KMS-11 (cell line): ENCODE results near the gene DERL2.

Experiments used
- H2AFZ ChIP-seq: fragments of 200-600 bp; sonication (generic); 2 replicates; pipeline ENCODE4 v1.6.1; 2016; ENCODE audit warnings: antibody characterized with exemption, mixed run types, low read depth
- H3K27ac ChIP-seq: fragments of 200-600 bp; sonication (generic); 2 replicates; pipeline ENCODE4 v1.6.1; 2016; ENCODE audit warnings: mild to moderate bottlenecking, mixed run types
- H3K27me3 ChIP-seq: fragments of 200-600 bp; sonication (generic); 2 replicates; pipeline ENCODE4 v1.6.1; 2017; ENCODE audit warnings: mild to moderate bottlenecking, low read depth, mixed run types, moderate library complexity; ENCODE audit not compliant: insufficient read depth
- H3K36me3 ChIP-seq: fragments of 200-600 bp; sonication (generic); 2 replicates; pipeline ENCODE4 v1.6.1; 2017; ENCODE audit warnings: mild to moderate bottlenecking, mixed run types; ENCODE audit not compliant: insufficient read depth
- H3K4me1 ChIP-seq: fragments of 200-600 bp; sonication (generic); 2 replicates; pipeline ENCODE4 v1.6.1; 2016; ENCODE audit warnings: mild to moderate bottlenecking, low read depth, mixed run types; ENCODE audit not compliant: poor library complexity, severe bottlenecking
- H3K4me2 ChIP-seq: fragments of 200-600 bp; sonication (generic); 2 replicates; pipeline ENCODE4 v1.7.0; 2016; ENCODE audit warnings: mild to moderate bottlenecking, mixed run types
- H3K4me3 ChIP-seq: fragments of 200-600 bp; sonication (generic); IDR thresholded peaks from 2 replicates; pipeline ENCODE4 v1.6.1; 2017; ENCODE audit warnings: low read depth, low read length, mixed read lengths; ENCODE audit not compliant: insufficient read depth
- H3K79me2 ChIP-seq: fragments of 200-600 bp; sonication (generic); 2 replicates; pipeline ENCODE4 v1.6.1; 2016; ENCODE audit warnings: low read depth, mixed run types; ENCODE audit not compliant: insufficient read depth
- H3K9ac ChIP-seq: fragments of 200-600 bp; sonication (generic); 2 replicates; pipeline ENCODE4 v1.6.1; 2016; ENCODE audit warnings: mild to moderate bottlenecking, mixed run types
- H4K20me1 ChIP-seq: fragments of 200-600 bp; sonication (generic); 2 replicates; pipeline ENCODE4 v1.6.1; 2016; ENCODE audit warnings: mild to moderate bottlenecking, mixed run types; ENCODE audit not compliant: insufficient read depth
- TF ChIP-seq, protein P1 (sequence below): fragments of 200-600 bp; sonication (generic); conservative IDR thresholded peaks from 2 replicates; pipeline ENCODE4 v1.6.1; 2017; ENCODE audit warnings: low read depth, mild to moderate bottlenecking, antibody characterized with exemption, low read length, moderate library complexity, mixed read lengths

DERL2 gene

DNA sequence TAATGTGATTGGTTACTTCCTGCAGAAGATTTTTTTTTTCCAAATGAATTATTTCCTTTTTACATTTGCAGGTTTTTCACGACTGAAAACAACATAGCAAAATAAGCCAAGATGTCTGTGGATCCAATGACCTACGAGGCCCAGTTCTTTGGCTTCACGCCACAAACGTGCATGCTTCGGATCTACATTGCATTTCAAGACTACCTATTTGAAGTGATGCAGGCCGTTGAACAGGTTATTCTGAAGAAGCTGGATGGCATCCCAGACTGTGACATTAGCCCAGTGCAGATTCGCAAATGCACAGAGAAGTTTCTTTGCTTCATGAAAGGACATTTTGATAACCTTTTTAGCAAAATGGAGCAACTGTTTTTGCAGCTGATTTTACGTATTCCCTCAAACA, 2.8 kb upstream of the DERL2 start:
- Histone ChIP-seq H3K27ac (no peak overlapping the region), H3K36me3 (no peaks in the 10 kb centered on the region), H3K27me3 (no peaks in the 10 kb centered on the region), H3K9ac (no peak overlapping the region), H3K4me1 (no peaks in the 10 kb centered on the region), H3K79me2 (peaks cover 7% of the 10 kb centered on the region; the same call in 1 of the 2 replicates), H2AFZ (no peak overlapping the region), H3K4me2 (no peak overlapping the region), H3K4me3 (no peak overlapping the region), H4K20me1 (no peaks in the 10 kb centered on the region)
- TF ChIP-seq, protein P1, sequence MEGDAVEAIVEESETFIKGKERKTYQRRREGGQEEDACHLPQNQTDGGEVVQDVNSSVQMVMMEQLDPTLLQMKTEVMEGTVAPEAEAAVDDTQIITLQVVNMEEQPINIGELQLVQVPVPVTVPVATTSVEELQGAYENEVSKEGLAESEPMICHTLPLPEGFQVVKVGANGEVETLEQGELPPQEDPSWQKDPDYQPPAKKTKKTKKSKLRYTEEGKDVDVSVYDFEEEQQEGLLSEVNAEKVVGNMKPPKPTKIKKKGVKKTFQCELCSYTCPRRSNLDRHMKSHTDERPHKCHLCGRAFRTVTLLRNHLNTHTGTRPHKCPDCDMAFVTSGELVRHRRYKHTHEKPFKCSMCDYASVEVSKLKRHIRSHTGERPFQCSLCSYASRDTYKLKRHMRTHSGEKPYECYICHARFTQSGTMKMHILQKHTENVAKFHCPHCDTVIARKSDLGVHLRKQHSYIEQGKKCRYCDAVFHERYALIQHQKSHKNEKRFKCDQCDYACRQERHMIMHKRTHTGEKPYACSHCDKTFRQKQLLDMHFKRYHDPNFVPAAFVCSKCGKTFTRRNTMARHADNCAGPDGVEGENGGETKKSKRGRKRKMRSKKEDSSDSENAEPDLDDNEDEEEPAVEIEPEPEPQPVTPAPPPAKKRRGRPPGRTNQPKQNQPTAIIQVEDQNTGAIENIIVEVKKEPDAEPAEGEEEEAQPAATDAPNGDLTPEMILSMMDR: no peak

DNA sequence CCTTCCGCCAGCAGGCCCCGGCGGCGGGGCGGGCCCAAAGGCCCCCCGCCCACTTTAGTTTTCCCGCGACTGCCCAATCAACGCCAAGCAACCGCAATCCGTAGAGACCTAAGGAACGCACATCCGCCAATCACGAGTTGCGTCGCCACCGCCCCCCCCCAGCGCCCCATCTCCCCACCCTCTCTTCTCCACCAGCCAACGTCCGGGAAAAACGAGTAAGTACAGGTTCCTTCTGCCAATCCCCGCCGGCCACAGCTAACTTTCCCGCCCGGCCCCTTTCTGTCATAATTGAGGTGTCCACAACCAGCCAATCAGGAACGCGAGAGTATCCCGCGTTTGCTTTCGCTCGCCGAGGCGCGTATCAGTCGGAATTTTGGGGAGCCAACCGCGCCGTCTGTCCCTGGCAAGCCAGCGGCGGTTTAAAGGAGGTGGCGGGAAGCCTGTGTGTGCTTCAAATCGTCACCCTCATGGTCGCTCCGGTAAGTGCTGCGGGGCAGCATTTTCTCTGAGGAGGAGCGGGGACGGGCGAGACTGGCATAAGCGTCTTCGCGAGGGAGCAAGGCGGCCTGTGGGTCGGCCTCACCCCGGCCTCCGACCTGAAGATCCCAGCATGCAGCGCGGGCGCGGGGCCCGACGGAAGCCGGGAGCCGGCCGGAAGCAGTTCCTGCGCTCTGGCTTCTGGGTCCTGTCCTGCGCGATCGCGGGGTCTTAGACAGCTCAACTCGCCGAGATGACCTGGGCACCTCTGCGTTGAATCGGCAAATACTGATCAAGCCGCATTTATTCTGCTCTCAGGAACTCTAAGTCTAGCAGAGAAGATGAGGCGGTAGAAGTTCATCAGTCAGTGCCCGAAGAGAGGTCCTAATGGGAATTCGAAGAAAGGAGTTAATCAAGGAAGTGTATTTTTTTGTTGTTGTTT, 487 bp upstream of the DERL2 start, which contains the start of gene MIS12:
MIS12 (plus strand) TSS at position 361 of the 919 bp plus-strand sequence. CDS start 2,297 bp downstream, outside the sequence.
- no peak within 1 kb of the TSS for H3K4me3 ChIP-seq
- peak within 1 kb of the TSS; percentile 76; the same call in 1 of the 2 replicates for H3K9ac ChIP-seq
- H3K36me3 ChIP-seq: no peaks in the 10 kb centered on the region
- TF ChIP-seq, protein P1: no peak
- no peaks in the 10 kb centered on the region for H3K4me1 ChIP-seq
- H2AFZ ChIP-seq: no peak within 1 kb of the TSS
- peaks cover 7% of the 10 kb centered on the region; the same call in 1 of the 2 replicates for H3K79me2 ChIP-seq
- peak within 1 kb of the TSS; percentile 88 for H3K27ac ChIP-seq
- H3K4me2 ChIP-seq: peak within 1 kb of the TSS; percentile 39; the same call in 1 of the 2 replicates
- H4K20me1 ChIP-seq: no peaks in the 10 kb centered on the region
- no peaks in the 10 kb centered on the region for H3K27me3 ChIP-seq

DNA sequence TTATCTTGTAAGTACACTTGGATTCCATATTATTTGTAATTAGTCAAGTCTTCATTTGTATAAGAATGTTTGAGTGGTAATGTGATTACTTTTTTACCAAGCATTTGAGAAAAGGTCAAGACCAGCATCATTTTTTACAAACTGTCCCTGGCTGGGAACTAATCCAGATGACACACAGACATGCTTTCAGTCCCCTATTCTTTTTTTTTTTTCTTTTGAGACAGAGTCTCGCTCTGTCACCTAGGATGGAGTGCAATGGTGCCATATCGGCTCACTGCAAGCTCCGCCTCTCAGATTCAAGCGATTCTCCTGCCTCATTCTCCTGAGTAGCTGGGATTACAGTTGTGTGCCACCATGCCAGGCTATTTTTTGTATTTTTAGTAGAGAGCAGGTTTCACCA, 4.5 kb downstream of the DERL2 start:
- H3K4me3 ChIP-seq: no peak overlapping the region
- H3K4me2 ChIP-seq: no peak overlapping the region
- no peaks in the 10 kb centered on the region for H3K4me1 ChIP-seq
- no peak overlapping the region for H2AFZ ChIP-seq
- peaks cover 7% of the 10 kb centered on the region; the same call in 1 of the 2 replicates for H3K79me2 ChIP-seq
- TF ChIP-seq, protein P1: no peak
- H3K27ac ChIP-seq: no peak overlapping the region
- H3K27me3 ChIP-seq: no peaks in the 10 kb centered on the region
- no peaks in the 10 kb centered on the region for H4K20me1 ChIP-seq
- no peak overlapping the region for H3K9ac ChIP-seq
- no peaks in the 10 kb centered on the region for H3K36me3 ChIP-seq

DNA sequence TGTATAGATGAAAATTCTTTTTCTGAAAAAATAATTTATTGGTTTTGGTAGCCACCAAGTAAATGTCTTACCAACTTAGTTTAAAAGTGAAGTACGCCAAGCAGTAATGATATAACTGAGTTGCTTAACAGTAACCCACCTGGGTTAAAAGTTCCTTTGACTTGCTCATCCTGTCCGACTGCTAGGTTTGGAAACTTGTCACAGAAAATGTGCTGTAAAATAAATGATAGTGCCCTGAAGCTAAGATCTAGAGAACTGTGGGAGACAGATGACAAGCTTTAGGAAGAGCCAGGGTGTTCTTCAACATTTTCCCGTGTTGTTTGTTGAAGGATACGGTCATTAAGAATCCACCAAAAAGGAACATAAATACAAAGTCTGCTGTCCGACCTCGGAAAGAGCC, 5.0 kb downstream of the DERL2 start:
- Histone ChIP-seq H3K27me3 (no peaks in the 10 kb centered on the region), H3K36me3 (no peaks in the 10 kb centered on the region), H3K4me3 (no peak overlapping the region), H3K4me1 (no peaks in the 10 kb centered on the region), H3K27ac (no peak overlapping the region), H3K79me2 (peaks cover 7% of the 10 kb centered on the region; the same call in 1 of the 2 replicates), H3K9ac (no peak overlapping the region), H4K20me1 (no peaks in the 10 kb centered on the region), H3K4me2 (no peak overlapping the region), H2AFZ (no peak overlapping the region)
- TF ChIP-seq, protein P1: no peak
